ENCODE data around the gene FAM131B. TPM values are rescaled to one million over a fixed set of nuclear protein-coding genes. Genes with fewer than 3 reads are reported as not detected.
"Not testable (repeated sequence)": the region's sequence is repeated elsewhere in the genome, so short reads cannot be mapped to it uniquely, and the experiment has no call there.

FAM131B gene
- not detected in 2 replicates for total RNA-seq (2014; rRNA removed; shearing (Covaris generic))
- polyA plus RNA-seq (2015; cell fraction: cytosol; rRNA removed): 0.13 TPM in 1 of 2 replicates, not detected in the other
- not detected in 2 replicates for polyA plus RNA-seq (2015; cell fraction: nucleus; rRNA removed)

DNA sequence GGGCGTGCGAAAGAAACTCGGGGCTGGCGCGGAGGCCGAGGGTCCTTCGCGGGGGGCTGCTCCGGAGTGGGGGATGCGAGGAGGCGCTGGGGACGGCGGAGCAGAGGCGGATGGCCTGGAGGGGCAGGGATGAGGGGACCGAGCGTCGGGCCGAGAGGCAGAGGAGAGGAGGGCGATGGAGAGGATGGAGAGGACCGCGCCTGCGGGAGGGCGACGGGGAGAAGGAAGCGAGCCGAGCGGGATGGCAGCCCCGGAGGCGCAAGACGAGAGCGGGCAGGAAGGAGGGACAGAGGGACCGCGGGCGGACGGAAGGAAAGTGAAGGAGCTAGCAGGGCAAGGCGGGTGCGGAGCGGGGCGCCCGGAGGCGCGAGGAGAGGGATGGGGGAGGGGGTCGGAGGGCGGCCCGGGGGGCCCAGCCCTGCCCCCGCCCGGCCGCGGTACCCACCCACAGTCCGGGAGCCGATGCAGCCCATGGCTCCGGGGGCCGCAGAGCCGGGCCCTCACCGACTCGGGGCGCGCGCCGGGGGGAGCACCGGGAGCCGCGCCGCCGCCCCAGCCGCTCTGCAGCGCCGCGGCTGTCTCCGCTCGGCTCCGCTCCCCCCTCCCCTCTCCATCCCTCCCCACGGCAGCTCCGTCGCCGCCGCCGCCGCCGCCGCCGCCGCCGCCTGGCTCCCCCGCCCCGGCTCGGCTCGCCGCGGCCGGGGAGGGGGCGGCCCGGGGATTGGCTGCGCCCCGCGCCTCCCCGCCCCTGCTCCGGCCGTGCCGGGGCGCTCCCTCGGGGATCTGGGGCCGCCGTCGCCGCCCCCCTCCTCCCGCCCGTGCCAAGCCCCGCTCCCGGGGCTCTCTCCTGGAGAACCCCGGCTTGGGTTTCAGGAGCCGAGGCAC, at the start of gene FAM131B:
FAM131B (minus strand) TSS at position 583 of the 885 bp plus-strand sequence; CDS start at position 473, 110 bp downstream.
- in situ Hi-C loops (cut with HindIII; ENCODE audit: low pct_unique_long_range_greater_than_20kb, low sequenced_read_pairs): no loop called here
- no peak for DNase-seq (ENCODE audit: low read depth, low spot score)

DNA sequence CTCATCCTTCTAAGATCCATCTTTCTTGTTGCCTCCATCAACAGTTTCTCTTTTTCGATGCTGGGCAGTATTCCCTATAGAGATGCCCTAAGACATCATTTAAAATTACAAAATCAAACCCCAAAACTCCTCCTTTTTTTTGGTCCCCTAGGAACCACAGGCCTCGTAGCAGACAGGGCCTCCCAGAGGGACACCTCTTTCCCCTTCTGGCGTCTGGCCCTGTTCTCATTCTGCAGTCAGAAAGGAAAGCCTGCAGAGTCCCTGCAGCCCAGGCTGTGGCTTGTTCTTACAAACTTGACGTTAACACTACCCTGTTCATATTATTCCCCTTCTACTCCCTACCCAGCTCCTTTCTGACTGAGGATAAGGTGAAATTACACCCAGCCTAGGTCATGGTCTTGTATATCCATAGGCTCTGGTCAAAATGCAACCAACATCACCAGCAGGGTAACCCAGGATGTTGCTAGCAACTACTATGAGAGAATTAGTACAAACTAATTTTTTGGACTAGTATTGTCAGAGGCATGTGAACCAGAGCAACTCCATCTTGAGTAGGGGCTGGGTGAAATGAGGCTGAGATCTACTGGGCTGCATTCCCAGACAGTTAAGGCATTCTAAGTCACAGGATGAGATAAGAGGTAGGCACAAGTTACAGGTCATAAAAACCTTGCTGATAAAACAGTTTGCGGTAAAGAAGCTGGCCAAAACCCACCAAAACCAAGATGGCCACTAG, 49.6 kb upstream of the FAM131B start:
- DNase-seq (ENCODE audit: low read depth, low spot score): no peak
- in situ Hi-C loops (cut with HindIII; ENCODE audit: low pct_unique_long_range_greater_than_20kb, low sequenced_read_pairs): no loop called here

DNA sequence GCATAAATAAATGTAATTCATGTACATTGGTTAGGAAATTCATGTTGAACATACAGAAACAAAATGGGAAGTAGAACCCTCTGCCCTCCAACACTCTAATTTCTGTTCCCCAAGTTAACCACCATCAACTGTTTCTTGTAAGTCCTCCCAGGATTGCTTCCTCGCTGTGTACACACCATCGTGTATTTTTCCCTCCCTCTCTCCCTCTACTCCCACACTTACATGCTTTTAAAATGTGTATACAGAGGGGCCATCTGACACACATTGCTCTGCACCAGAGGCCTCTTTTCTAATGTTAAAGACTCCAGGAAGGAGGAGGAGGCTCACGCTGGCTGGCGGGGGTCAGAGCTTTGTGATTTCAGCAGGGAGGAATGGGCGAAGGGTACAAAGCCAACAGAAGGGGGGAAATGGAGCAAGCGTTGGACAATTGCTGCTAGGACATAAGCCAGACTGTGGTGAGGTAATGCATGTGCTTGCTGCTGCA, 48.0 kb upstream of the FAM131B start:
- no peak for DNase-seq (ENCODE audit: low read depth, low spot score)
- in situ Hi-C loops (cut with HindIII; ENCODE audit: low pct_unique_long_range_greater_than_20kb, low sequenced_read_pairs): no loop called here

DNA sequence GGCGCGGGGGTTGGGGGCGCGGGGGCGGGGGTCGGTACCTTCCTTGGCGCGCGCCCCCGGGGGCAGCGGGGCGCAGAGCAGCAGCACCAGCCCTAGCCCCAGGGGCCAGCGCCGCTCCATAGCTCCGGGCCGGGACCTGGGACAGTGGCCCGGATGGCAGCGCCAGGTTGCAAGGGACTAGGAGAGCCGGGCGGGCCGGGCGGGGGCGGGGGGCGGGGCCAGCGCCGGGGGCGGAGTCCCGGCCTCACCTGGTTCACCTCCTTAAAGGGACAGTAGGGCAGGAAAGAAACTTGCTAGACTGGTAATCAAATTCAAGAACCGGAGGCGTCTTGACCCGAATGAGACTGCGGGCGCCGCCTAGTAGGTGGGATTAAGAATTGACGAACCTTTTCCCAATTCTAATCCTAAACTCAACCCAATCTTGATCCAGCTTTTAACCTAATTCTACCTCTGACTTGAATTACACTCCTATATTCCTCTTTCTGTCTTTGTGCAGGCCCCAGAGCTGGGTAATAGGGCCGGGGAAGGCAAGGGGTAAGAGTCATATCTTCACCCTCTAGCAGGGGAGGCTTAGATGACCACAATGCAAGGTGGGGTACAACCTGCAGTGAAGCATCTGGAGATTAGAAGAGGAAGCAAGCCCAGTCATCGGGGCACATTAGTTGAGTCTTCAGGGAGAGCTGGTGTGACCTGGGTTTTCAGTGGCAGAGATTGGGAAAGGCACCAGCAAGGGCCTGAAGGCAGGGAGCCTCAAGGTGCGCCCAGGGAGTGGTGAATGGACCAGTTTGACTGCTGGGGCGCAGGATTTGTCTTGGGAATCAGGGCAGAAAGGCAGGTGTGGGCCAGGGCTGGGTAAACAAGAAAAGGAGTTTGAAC, 46.4 kb upstream of the FAM131B start, which contains the start of gene EPHA1:
EPHA1 (minus strand) TSS at position 171 of the 876 bp plus-strand sequence; CDS start at position 120, 51 bp downstream.
- no peak for DNase-seq (ENCODE audit: low read depth, low spot score)
- in situ Hi-C loops (cut with HindIII; ENCODE audit: low pct_unique_long_range_greater_than_20kb, low sequenced_read_pairs): no loop called here

DNA sequence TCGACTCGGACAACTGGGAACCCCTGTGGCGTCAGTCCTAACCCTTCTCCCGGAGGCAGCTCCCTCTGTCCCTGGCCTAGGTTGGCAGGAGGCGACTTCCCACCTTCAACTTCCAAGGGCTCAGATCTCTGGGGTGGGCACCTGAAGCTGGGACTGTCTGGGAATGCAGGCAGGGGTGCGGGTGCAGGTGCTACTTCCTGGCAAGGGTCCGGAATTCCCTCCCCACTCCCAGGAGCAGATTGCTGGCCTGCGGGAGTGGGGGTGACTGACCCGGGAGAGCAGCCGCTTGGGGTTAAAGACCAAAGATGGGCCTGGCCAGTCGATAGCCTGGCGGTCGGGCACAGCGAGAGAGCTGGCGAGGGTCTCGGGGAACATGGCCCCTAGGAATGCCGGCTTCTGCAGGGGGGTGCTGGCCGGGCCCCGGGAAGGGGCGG, 45.8 kb upstream of the FAM131B start:
- in situ Hi-C loops (cut with HindIII; ENCODE audit: low pct_unique_long_range_greater_than_20kb, low sequenced_read_pairs): no loop called here
- DNase-seq (ENCODE audit: low read depth, low spot score): no peak

DNA sequence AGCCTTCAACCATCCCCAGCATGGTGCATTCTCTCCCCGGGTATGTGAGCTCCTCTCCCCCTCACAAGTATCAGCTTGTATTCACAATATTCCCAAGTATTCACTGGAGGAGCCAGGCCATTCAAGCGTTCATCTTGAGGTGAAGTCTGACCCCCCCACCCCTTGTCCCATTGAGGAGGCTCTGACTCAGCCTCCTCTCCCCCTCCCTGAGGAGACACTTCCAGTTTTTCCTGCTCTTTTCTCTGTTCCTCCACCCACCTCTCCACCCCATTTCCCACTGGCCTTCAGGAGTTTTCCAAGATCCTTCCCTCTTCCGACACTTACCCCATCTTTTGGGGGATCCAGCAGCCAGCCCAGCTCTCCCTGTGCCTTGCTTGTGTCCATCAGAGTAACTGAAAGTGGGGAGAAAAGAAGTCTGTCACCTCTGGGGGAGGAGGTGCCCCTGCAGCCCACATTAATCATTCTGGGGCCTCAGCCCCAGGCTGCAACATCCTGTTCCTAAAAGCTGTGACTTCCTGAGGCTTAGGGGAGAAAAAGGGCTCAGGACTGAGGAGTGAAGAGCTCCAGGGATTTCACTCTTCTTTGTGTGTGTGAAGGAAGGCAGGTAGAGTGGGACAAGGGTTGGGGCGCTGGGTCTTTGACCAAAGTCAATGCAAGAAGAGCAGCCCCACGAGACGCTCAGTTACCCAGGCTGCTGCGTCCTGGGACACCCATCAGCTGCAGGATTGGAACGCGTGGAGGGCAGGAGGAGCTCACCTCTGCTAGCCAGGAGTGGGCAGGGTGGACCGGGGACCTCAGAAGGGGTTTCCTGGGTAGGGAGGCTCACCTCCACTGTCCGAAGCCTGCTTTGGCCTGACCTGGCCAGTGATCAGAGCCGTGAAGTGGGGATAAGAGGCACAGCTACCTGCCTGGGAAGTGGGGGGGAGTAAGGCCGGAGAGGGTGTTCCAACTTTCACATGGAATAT, 45.1 kb upstream of the FAM131B start:
- no peak for DNase-seq (ENCODE audit: low read depth, low spot score)
- in situ Hi-C loops (cut with HindIII; ENCODE audit: low pct_unique_long_range_greater_than_20kb, low sequenced_read_pairs): no loop called here

DNA sequence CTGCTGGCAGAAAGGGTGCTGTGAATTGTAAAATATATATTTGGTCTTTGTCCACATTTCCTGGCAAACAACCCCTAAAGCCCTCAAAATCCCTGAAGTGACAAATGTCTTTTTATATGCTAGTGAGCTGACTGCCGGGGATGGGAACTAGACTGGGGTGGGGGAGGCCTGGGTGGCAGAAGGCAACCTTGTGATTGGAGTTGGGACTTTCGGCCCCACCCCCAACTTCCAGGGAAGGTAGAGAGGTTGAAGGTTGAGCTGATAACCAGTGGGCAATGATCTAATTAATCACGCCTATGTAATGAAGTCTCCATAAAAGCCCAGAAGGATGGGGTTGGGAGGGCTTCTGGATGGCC, 43.5 kb upstream of the FAM131B start:
- DNase-seq (ENCODE audit: low read depth, low spot score): no peak
- in situ Hi-C loops (cut with HindIII; ENCODE audit: low pct_unique_long_range_greater_than_20kb, low sequenced_read_pairs): no loop called here

DNA sequence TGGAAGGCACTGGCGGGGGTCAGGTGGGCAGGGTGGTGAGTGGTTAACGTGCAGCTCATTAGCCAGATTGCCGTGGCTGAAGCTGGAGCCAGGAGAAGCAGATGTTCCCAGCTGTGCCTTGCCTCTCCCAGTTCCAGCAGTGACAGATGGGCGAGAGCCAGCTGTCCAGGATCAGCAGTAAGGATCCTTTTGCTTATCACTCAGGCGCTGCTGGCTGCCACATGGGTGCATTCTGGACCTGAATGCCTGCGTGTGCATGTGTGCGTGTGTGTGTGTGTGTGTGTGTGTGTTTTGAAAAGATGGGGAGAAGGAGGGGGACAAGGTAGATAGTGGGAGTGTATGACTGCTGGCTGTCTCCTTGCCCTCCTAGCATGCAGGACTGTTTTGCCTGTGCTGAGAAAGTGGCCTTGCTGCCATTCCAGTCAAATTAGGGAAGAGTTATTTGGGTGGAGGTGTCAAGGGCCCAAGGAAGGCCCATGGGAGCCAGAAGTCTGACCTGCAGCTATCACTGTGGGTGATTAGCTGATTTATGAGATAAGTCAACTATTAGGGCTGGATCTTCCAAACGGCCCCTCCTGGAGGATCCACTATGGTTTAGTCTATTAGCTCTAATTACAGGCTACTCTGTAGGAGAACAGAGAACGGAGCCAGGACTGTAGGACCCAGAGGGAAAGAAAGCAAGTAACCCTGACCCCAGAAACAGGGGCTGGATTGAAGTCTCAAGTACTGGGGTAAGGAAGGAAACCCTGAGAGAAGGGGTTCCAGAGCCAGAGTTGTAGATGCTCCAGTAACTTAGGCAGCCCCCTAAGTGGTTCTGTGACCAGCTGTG, 42.9 kb upstream of the FAM131B start:
- in situ Hi-C loops (cut with HindIII; ENCODE audit: low pct_unique_long_range_greater_than_20kb, low sequenced_read_pairs): no loop called here
- DNase-seq (ENCODE audit: low read depth, low spot score): no peak

DNA sequence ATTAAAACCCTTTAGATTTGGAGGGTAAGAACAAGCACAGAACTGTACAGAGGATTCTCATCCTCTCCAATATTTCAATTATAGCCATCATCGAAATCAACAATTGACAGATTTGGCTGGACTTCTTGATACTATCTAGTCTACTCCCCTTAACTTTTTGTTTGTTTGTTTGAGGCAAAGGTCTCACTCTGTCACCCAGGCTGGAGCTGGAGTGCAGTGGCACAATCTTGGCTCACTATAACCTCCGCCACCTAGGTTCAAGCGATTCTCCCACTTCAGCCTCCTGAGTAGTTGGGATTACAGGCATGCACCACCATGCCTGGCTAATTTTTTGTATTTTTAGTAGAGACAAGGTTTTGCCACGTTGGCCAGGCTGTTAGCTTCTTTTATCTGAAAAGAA, 39.7 kb upstream of the FAM131B start:
- in situ Hi-C loops (cut with HindIII; ENCODE audit: low pct_unique_long_range_greater_than_20kb, low sequenced_read_pairs); DNase-seq (ENCODE audit: low read depth, low spot score): not testable (repeated sequence)

DNA sequence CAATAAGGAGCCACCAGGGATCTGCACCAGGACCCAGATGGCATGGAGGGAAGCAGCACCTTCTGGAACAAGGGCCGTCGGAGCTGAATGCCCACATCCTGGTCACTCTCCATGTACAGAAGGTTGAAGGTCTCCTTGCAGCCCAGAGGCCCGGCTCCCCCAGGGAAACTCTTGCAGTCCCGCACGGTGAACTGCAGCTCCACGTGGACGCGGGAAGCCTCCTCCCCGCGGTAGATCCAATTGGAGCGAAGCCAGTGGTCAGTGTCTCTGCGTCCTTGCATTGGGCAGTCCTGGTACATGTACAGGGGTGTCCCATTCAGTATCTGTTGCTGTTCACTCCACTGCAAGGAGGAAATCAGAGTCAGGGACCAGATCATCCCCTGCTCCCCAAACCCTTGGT, 38.8 kb upstream of the FAM131B start:
- no peak for DNase-seq (ENCODE audit: low read depth, low spot score)
- in situ Hi-C loops (cut with HindIII; ENCODE audit: low pct_unique_long_range_greater_than_20kb, low sequenced_read_pairs): no loop called here

DNA sequence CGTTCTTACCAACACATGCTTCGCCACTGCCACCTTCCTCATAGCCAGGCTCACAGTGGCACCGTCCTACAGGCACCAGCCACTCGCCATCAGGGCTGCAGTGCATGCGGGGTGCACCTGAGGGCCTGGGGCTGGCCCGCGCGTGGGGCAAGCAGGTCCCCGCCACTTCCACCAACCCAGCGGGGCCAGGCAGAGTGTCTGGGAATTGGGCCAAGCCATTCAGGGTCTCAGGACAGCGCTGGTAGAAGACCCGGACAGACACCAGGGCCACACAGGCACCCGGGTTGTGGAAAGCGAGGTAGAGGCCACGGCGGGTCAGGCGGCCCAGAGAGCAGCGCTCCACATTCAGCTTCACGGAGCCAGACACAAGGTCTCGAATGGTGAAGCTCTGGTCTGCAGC, 37.1 kb upstream of the FAM131B start:
- no peak for DNase-seq (ENCODE audit: low read depth, low spot score)
- in situ Hi-C loops (cut with HindIII; ENCODE audit: low pct_unique_long_range_greater_than_20kb, low sequenced_read_pairs): loop anchor here (25.0 kb wide), 1 partner anchor 162 kb away; no protein-coding TSS in a partner anchor

DNA sequence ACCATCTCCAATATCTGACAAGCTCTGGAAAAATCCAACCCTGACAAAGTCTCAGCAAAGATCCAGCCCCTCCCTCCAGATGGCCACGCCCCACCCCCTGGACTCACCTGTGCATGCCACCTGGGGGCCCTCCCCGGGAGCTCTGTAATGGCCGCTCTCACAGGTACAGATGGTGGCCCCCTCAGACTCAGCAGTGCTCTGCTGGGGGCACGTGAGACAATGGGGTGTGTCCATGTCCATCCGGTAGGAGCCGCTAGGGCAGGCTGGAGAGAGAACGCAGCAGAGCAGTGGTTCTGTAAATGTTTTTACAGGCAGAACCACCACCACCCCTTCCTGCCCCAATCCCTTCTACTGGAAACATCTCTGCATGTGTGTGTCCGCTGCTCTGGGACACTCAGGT, 36.6 kb upstream of the FAM131B start:
- no peak for DNase-seq (ENCODE audit: low read depth, low spot score)
- in situ Hi-C loops (cut with HindIII; ENCODE audit: low pct_unique_long_range_greater_than_20kb, low sequenced_read_pairs): loop anchor here (25.0 kb wide), 1 partner anchor 162 kb away; no protein-coding TSS in a partner anchor

DNA sequence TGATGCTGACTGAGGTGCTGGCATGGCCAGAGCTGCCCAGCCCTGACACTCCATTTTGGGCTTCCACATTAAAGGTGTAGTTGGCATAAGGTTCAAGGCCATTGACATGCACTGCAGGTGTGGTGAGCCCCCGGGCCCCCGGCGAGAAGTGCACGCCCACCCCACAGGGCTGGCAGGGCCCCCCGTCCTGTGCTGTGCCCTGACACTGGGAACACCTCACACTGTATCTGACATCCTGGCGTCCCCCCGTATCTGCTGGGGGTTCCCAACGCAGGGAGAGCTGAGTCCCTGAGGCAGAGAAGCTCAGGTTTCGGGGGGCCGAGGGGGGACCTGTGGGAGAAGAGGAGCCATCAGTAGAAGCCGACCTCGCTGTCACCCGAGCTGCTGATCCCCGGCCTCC, 36.1 kb upstream of the FAM131B start:
- no peak for DNase-seq (ENCODE audit: low read depth, low spot score)
- in situ Hi-C loops (cut with HindIII; ENCODE audit: low pct_unique_long_range_greater_than_20kb, low sequenced_read_pairs): loop anchor here (25.0 kb wide), 1 partner anchor 161 kb away; no protein-coding TSS in a partner anchor

DNA sequence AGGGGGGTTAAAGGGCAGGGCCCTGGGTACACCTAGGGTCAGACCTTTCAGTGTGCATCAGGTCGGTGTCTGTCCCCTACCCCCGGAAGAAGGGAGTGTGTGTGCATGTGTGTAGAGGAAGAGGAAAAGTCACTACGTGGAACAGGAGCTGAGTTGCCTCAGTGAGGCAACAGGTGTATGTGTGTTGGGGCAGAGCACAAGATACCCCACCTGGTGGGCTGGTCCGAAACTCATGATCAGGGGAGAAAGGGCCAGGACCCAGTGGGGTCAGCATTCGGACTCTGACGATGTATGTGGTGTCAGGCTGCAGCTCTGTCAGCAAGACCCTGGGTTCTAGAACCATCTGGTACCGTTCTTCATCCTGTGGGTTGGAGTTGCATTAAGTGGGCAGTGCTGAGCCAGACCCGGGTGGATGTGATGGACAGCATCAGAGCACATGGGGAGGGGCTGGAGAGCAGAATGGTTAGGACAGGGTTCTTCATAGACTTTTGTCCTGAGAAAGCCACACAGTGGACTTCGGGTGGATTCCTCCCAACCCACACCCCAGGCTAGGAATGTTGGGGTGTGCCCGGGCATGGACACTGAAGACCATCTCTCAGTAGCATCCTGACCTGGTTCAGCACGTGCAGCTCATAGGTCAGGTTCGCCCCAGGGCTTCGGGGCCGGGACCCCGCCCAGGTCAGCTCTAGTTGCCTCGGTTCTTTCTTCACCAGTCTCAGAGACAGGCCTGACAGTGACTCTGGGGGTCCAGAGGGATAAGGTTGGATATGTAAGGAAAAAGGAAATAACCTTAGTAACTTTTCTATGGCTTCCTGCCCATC, 35.4 kb upstream of the FAM131B start:
- in situ Hi-C loops (cut with HindIII; ENCODE audit: low pct_unique_long_range_greater_than_20kb, low sequenced_read_pairs): loop anchor here (25.0 kb wide), 1 partner anchor 161 kb away; no protein-coding TSS in a partner anchor
- no peak for DNase-seq (ENCODE audit: low read depth, low spot score)
